Endometrial microvascular endothelial cells (primary cell): ENCODE data around the gene NR5A2. TPM values are rescaled to one million over a fixed set of nuclear protein-coding genes. Genes with fewer than 3 reads are reported as not detected.

Experiments
- in situ Hi-C: cut with HindIII; loops from 2 replicates; pipeline ENCODE4 v1.10.0; 2017; ENCODE audit warnings: low sequenced_read_pairs, low pct_unique_long_range_greater_than_20kb; ENCODE audit errors: inconsistent ontology term
- total RNA-seq: library from RNA; depleted of rRNA; stranded (reverse); fragments of >200 nt; gene quantifications from one replicate; pipeline ENCODE4 v1.2.3, GENCODE V29; 2015; ENCODE audit errors: inconsistent ontology term

NR5A2 gene
- total RNA-seq, 1 donor from 2014 or later, result 43.4 TPM

DNA sequence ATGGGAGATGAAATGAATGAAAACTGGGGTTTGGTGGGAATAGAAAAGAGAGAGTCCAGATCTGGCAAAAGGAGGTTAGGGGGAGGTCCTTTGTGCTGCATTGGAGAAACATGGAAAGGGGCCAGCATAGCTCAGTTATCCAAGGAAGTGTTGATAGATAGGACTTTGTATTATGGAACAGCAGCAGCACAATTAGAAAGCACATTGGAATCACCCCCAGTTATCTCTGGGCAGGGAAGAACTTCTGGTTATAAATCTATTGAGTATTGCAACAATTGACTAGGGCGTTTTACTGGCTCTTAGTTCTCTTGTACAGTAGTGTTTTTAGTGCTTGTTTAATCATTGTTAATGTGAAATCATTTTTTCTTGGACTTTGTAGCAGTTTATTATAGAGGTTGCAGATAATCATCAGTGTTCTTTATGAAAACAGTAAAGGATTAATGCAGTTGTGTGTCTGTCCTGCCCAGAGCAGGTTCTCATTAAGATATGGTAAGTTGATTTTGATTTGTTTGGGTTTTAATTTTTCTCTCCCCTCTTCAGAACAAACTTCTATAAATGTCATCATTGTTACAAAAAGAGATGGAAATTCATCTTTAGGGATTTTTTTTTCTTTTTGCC lies 76.6 kb downstream of the NR5A2 start:
- in situ Hi-C loops, result no loop called here

- in situ Hi-C loops, result no loop called here
These were observed 79.5 kb downstream of the NR5A2 start for GRCh38 chr1:200107004-200107470.

DNA sequence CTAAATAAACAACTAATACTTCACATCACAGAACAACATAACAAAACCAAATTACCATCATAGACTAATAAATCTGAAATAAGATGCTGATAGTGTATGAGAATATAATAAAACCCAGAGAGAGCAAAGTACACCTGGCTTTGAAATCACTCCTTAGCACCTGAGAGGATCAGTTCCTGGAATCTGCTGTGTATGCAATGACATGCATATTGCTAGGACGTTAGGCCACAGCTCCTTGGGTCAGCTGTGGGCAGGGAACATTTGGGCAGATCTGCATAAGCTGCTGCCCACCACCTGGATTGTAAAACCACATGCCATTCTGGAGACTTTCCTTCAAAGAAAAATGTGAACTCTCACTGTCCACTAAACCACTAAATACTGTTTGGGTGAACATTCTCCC lies 81.1 kb downstream of the NR5A2 start:
- in situ Hi-C loops, result no loop called here

DNA sequence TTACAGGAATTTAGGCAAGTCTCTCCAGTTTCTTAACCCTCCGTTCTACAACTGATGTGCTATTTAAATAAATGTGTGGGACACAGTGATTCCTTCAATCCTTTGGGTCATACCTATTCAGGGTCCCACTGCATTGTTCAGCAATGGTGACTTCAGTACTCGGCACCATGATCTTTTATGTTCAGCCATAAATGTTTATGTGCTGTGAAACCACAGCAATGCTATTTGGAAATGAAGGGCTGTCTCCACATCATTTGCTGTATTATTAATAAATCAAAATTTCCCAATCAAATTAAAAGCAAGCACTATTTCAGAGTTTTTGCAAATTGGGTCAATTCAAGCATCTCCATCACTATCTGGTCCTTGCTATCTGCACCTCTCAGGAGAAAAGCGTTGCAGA lies 84.8 kb downstream of the NR5A2 start:
- in situ Hi-C loops, result no loop called here

- in situ Hi-C loops, result no loop called here
These were observed 88.0 kb downstream of the NR5A2 start for GRCh38 chr1:200115532-200115931.

DNA sequence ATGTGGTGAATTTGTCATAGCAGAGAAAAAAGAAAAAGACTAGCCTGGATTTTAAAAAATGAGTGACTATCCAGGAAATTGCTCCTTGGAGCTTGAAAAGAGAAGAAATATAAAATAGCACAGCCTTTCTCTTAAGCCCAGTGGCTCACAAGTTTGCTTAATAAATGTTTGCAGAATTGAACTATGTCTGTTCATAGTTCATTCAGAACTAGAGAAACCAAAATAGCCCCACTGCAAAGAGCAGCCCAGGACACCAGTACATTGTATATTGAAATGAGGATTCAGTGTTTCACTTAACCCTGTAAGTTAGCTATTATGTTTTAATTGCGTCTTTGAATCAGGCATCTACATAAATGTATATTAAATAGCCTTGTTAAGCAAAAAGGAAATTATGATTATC lies 88.8 kb downstream of the NR5A2 start:
- in situ Hi-C loops, result no loop called here

- in situ Hi-C loops, result no loop called here
These were observed 91.4 kb downstream of the NR5A2 start for GRCh38 chr1:200118779-200119505.

GRCh38 chr1:200121421-200121820 lies 93.9 kb downstream of the NR5A2 start:
- in situ Hi-C loops, result no loop called here

DNA sequence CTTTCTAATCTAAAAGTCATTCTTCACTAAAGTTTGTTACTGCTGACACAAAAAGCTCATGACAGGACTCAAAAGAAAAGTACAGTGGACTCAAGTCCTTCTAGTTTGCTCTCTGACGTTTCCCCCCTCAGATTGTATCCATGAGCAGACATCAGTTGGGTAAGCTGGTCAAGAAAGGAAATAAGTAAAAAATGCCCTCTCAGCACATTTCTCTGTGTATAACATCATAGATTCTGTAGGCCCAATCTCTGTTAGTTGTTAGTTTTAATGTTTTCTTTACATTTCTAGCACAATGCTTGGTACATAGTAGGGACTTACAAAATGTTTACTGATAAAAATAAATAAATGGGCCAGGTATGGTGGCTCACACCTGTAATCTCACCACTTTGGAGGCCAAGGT lies 96.8 kb downstream of the NR5A2 start:
- in situ Hi-C loops, result no loop called here

- in situ Hi-C loops, result no loop called here
These were observed 100.6 kb downstream of the NR5A2 start for GRCh38 chr1:200128081-200128480.

- in situ Hi-C loops, result no loop called here
These were observed 101.7 kb downstream of the NR5A2 start for GRCh38 chr1:200128944-200129879.

- in situ Hi-C loops, result no loop called here
These were observed 103.0 kb downstream of the NR5A2 start for GRCh38 chr1:200130552-200130951.

DNA sequence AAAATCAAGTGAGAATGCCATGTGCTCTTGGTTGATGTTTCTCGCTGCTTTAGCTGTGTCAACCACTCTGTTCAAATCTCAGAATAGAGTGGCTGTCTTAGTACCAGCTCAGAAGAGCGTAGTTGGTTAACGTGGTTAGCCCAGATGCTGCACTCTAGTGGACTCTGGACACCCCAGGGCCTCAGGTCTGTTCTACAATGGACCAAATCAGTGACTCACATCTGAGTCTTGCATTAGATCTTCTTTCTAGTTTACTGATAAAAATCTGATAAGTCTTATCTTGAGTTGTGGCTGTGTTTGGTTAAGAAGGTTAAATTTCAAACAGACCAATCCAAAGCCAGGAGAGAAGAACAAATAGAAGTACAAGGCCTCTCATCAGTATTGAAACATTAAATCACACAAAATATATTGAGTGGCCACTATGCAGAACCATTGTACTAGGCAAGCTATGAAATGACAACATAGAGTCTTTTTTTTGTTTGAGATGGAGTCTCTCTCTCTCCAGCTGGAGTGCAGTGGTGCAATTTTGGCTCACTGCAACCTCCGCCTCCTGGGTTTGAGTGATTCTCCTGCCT lies 104.1 kb downstream of the NR5A2 start:
- in situ Hi-C loops, result no loop called here

DNA sequence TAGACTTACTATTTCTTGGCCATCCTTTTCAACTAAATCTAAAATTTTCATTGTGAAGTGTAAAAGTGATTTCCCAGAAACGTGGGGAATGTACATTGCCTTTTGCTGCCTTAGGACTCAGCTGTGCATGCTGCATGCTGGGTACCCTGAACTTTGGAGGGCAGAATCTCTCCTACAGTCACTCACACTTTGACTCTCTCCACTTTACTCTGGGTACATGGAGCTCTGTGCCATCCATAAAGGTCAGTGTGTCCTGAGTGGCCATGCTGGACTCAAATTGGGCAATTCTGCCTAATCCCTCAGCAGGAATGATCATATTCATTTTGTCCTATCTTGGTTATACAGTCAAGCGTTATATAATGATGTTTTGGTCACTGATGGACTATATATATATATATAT lies 105.6 kb downstream of the NR5A2 start:
- in situ Hi-C loops, result no loop called here

DNA sequence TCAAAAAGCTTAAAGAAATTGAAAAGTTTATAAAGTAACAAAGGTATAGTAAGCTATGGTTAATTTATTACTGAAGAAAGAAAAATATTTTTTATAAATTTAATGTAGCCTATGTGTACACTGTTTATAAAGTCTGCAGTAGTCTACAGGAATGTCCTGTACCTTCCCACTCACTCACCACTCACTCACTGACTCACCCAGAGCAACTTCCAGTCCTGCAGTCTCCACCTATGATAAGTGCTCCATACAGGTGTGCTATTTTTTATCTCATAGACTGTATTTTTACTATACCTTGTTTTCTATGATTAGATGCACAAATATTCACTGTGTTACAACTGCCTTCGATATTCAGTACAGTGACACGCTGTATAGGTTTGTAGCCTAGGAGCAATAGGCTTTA lies 106.6 kb downstream of the NR5A2 start:
- in situ Hi-C loops, result no loop called here

- in situ Hi-C loops, result no loop called here
These were observed 108.9 kb downstream of the NR5A2 start for GRCh38 chr1:200136384-200136783.

DNA sequence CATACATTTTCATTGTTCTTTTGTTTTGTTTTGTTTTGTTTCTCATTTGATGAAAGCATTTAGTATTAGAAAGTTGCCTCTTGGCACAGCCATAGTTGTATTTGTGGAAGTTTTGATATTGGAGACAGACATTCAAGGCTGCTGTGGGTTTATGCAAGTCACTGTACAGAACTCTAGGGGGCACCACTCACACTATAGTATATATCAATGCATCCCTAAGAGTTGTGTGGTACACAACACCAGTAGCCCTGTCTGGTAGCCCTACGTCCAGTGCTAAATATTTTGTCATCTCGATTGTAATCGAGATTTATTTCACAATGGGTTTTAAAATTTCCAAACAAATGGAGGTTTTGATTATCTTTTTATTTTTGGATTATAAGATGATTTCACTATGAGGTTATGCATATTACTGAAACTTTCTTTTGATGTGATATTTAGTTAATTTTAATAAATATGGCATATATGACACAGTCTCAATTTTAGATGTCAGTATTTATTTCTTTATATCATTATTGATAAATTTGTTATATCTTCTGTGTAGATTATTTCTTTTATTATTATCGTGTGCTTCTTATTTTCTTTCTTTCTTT lies 112.2 kb downstream of the NR5A2 start:
- in situ Hi-C loops, result no loop called here

DNA sequence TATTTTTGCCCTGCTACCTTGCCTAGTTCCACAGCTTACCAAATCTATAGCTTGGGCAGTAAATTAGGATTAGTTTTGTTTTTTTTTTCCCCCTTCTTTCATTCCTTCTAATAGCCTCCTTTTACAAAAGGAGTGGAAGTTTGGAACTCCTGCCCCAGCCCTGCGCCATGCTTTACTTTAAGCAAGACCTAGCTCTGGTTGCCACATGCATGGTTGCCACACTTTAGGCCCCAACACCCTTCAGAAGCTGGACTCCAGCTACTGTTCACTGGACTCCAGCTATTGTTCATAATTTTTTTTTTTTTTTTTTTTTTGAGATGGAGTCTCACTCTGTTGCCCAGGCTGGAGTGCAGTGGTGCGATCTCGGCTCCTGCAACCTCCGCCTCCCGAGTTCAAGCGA lies 115.8 kb downstream of the NR5A2 start:
- in situ Hi-C loops, result no loop called here

DNA sequence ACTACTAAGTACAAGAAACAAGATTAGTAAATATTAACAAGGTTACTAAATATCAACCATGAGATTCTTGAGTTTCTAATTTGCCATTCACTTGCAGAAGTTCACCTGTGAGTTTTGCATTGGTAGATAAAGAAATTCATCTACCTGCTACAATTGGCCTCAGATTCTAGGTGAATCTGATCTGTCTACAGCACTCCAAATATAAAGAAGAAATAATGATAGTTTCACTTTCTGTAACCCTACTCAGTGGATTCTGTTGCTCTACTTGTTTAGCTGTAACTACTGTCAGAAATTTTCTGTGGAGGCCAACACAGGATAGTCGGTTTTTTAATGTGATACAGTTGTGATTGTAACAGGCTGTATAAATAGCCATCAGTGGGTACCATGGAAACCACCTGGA lies 118.6 kb downstream of the NR5A2 start:
- in situ Hi-C loops, result no loop called here
